ENCODE measurements around the gene HSPB8. TPM values are rescaled to one million over a fixed set of nuclear protein-coding genes. Genes with fewer than 3 reads are reported as not detected.

Gene HSPB8
- total RNA-seq, 1 donor from 2014 or later = 54.6 TPM

DNA sequence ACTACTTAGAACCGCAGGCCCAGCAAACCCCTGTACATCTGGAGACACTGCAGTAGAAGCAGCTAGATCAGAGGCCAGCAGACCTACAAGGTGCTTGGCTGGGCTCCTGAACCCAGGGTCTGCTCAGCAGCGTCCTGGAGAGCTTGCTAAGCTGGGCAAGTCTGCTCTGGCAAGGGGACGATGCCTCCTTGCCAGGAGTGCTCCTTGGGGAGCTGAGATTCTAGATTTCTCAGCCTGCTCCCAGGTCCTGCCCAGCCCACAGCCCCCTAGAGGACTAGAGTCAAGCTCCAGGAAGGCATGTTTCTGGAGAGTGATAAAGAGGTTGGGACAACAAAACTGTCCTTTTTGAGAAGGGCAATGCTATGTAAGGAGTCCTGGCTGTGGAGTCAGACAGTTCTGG is 60.3 kb downstream of the HSPB8 start:
- Histone ChIP-seq H2AFZ (ENCODE audit: low read depth, low read length) (no peak overlapping the region), H4K20me1 (ENCODE audit: insufficient read depth, low read length) (no peaks in the 10 kb centered on the region), H3K27me3 (ENCODE audit: insufficient read depth, low read length) (no peaks in the 10 kb centered on the region), H3K4me1 (ENCODE audit: insufficient read depth, low read length) (no peaks in the 10 kb centered on the region), H3K79me2 (ENCODE audit: insufficient read depth, low read length) (no peaks in the 10 kb centered on the region), H3K27ac (ENCODE audit: low read depth, low read length) (no peak overlapping the region), H3K4me2 (ENCODE audit: low read length) (no peak overlapping the region), H3K9ac (ENCODE audit: low read length) (no peak overlapping the region), H3K36me3 (ENCODE audit: insufficient read depth, low read length) (no peaks in the 10 kb centered on the region), H3K9me3 (ENCODE audit: insufficient read depth, low read depth, low read length) (no peaks in the 10 kb centered on the region), H3K4me3 (ENCODE audit: insufficient read depth, low read depth, low read length) (no peak overlapping the region)
- FAIRE-seq = no peak
- no peak for DNase-seq (ENCODE audit: low read depth)
- TF ChIP-seq, protein P1, sequence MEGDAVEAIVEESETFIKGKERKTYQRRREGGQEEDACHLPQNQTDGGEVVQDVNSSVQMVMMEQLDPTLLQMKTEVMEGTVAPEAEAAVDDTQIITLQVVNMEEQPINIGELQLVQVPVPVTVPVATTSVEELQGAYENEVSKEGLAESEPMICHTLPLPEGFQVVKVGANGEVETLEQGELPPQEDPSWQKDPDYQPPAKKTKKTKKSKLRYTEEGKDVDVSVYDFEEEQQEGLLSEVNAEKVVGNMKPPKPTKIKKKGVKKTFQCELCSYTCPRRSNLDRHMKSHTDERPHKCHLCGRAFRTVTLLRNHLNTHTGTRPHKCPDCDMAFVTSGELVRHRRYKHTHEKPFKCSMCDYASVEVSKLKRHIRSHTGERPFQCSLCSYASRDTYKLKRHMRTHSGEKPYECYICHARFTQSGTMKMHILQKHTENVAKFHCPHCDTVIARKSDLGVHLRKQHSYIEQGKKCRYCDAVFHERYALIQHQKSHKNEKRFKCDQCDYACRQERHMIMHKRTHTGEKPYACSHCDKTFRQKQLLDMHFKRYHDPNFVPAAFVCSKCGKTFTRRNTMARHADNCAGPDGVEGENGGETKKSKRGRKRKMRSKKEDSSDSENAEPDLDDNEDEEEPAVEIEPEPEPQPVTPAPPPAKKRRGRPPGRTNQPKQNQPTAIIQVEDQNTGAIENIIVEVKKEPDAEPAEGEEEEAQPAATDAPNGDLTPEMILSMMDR (IDR thresholded peaks at IDR 0.05; ENCODE audit: insufficient read depth, low read depth, low read length) = no peak
- TF ChIP-seq EZH2 (IDR thresholded peaks at IDR 0.05; ENCODE audit: insufficient read depth, low read length) = no peak
- peaks cover 2% of the 10 kb centered on the region for H3K9me3 Mint-ChIP-seq (ENCODE audit: unreplicated experiment)
- peaks cover 17% of the 10 kb centered on the region for H3K27me3 Mint-ChIP-seq (ENCODE audit: low read depth, unreplicated experiment)
- no peak overlapping the region for H3K4me3 Mint-ChIP-seq (ENCODE audit: unreplicated experiment)
- H3K36me3 Mint-ChIP-seq (ENCODE audit: low read depth, unreplicated experiment) = no peaks in the 10 kb centered on the region
- H3K4me1 Mint-ChIP-seq (ENCODE audit: low read depth, unreplicated experiment) = no peaks in the 10 kb centered on the region
- no peak overlapping the region for H3K27ac Mint-ChIP-seq (ENCODE audit: unreplicated experiment)

DNA sequence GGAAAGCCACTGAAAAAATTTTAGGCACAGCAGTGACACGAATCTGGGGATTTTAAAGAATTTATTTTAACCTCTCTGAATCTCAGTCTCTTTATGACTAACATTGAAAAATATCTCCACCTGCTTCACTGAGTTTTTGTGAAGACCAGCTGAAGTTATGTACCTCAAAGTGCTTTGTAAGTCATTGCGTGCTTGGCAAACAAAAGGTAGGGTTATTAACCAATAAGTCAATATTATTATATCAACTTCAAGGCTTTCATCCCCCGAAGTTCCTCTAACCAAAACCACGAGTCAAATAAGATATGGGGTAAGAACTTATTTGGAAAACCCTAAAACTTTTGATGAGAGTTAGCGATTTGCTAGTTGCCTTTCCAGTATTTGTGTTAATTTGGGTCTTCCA is 62.3 kb downstream of the HSPB8 start:
- Mint-ChIP-seq H3K4me1 (ENCODE audit: low read depth, unreplicated experiment) (peaks cover 8% of the 10 kb centered on the region), H3K36me3 (ENCODE audit: low read depth, unreplicated experiment) (no peaks in the 10 kb centered on the region), H3K27me3 (ENCODE audit: low read depth, unreplicated experiment) (peaks cover 13% of the 10 kb centered on the region), H3K9me3 (ENCODE audit: unreplicated experiment) (peaks cover 2% of the 10 kb centered on the region), H3K27ac (ENCODE audit: unreplicated experiment) (no peak overlapping the region), H3K4me3 (ENCODE audit: unreplicated experiment) (no peak overlapping the region)
- DNase-seq (ENCODE audit: low read depth) (no peak), FAIRE-seq (no peak)
- Histone ChIP-seq H3K4me1 (ENCODE audit: insufficient read depth, low read length) (no peaks in the 10 kb centered on the region), H3K9me3 (ENCODE audit: insufficient read depth, low read depth, low read length) (no peaks in the 10 kb centered on the region), H3K36me3 (ENCODE audit: insufficient read depth, low read length) (no peaks in the 10 kb centered on the region), H3K4me3 (ENCODE audit: insufficient read depth, low read depth, low read length) (no peak overlapping the region), H3K79me2 (ENCODE audit: insufficient read depth, low read length) (no peaks in the 10 kb centered on the region), H3K27me3 (ENCODE audit: insufficient read depth, low read length) (no peaks in the 10 kb centered on the region), H2AFZ (ENCODE audit: low read depth, low read length) (no peak overlapping the region), H3K4me2 (ENCODE audit: low read length) (no peak overlapping the region), H4K20me1 (ENCODE audit: insufficient read depth, low read length) (no peaks in the 10 kb centered on the region), H3K9ac (ENCODE audit: low read length) (no peak overlapping the region), H3K27ac (ENCODE audit: low read depth, low read length) (no peak overlapping the region)
- TF ChIP-seq, protein P1 (IDR thresholded peaks at IDR 0.05; ENCODE audit: insufficient read depth, low read depth, low read length) = no peak
- no peak for TF ChIP-seq EZH2 (IDR thresholded peaks at IDR 0.05; ENCODE audit: insufficient read depth, low read length)

GRCh38 chr12:119241580-119242169 is 62.9 kb downstream of the HSPB8 start:
- Mint-ChIP-seq H3K9me3 (ENCODE audit: unreplicated experiment) (no peaks in the 10 kb centered on the region), H3K4me1 (ENCODE audit: low read depth, unreplicated experiment) (peaks cover 8% of the 10 kb centered on the region), H3K4me3 (ENCODE audit: unreplicated experiment) (no peak overlapping the region), H3K27me3 (ENCODE audit: low read depth, unreplicated experiment) (peaks cover 8% of the 10 kb centered on the region), H3K36me3 (ENCODE audit: low read depth, unreplicated experiment) (no peaks in the 10 kb centered on the region), H3K27ac (ENCODE audit: unreplicated experiment) (no peak overlapping the region)
- H3K4me1 ChIP-seq (ENCODE audit: insufficient read depth, low read length) = no peaks in the 10 kb centered on the region
- H3K79me2 ChIP-seq (ENCODE audit: insufficient read depth, low read length) = no peaks in the 10 kb centered on the region
- H3K36me3 ChIP-seq (ENCODE audit: insufficient read depth, low read length) = no peaks in the 10 kb centered on the region
- DNase-seq (ENCODE audit: low read depth) (no peak), FAIRE-seq (no peak)
- H2AFZ ChIP-seq (ENCODE audit: low read depth, low read length) = no peak overlapping the region
- no peak overlapping the region for H3K4me3 ChIP-seq (ENCODE audit: insufficient read depth, low read depth, low read length)
- no peaks in the 10 kb centered on the region for H4K20me1 ChIP-seq (ENCODE audit: insufficient read depth, low read length)
- H3K27me3 ChIP-seq (ENCODE audit: insufficient read depth, low read length) = no peaks in the 10 kb centered on the region
- TF ChIP-seq, protein P1 (IDR thresholded peaks at IDR 0.05; ENCODE audit: insufficient read depth, low read depth, low read length) = no peak
- TF ChIP-seq EZH2 (IDR thresholded peaks at IDR 0.05; ENCODE audit: insufficient read depth, low read length) = no peak
- no peak overlapping the region for H3K27ac ChIP-seq (ENCODE audit: low read depth, low read length)
- H3K9ac ChIP-seq (ENCODE audit: low read length) = no peak overlapping the region
- no peaks in the 10 kb centered on the region for H3K9me3 ChIP-seq (ENCODE audit: insufficient read depth, low read depth, low read length)
- H3K4me2 ChIP-seq (ENCODE audit: low read length) = no peak overlapping the region
